Pulmonary artery endothelial cell (primary cell): ENCODE results near the gene SPPL3. TPM values are rescaled to one million over a fixed set of nuclear protein-coding genes. Genes with fewer than 3 reads are reported as not detected.
A peak's percentile ranks its signal among the peaks of the same experiment; 100 is the strongest.

ENCODE experiments used
- DNase-seq: peaks from one replicate; pipeline ENCODE4 v3.0.0-alpha.2; 2011; ENCODE audit warnings: low read depth, low spot score
- total RNA-seq: library from RNA; depleted of rRNA; stranded (reverse); fragments of >200 nt; gene quantifications from 2 replicates; pipeline ENCODE4 v1.2.3, GENCODE V29; 2014

SPPL3 gene
- total RNA-seq, 1 donor from 2014 or later = 3.8 TPM

DNA sequence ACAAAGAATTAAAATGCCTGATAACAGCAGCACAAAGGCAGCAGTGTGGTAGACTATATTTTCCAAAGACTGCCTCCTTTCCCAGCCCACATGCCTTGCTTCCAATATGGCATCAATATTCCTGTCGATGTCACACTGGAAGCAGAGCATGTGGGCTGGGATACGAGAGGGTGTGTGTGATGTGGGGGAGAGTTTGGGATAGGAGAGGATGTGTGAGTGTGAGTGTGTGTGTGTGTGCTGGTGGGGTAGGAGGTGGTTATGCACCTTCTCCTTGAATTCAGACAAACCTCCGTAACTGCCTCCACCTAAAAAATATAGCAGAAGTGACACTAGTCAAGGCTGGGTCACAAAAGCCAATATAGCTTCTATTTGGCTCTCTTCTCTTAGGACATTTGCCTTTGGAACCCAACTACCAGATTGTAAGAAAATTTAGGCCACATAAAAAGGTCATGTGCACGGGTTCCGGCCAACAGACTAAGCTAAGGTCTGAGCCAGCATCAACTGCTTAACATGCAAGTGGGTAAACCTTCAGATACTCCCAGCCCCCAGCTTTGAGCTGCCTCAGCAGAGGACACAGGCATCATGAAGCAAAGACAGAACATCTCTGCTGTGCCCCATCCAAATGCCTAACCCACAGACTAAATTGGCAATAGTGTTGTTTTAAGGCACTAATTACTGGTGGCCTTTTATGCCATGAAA, 29.5 kb downstream of the SPPL3 start:
- DNase-seq = no peak

DNA sequence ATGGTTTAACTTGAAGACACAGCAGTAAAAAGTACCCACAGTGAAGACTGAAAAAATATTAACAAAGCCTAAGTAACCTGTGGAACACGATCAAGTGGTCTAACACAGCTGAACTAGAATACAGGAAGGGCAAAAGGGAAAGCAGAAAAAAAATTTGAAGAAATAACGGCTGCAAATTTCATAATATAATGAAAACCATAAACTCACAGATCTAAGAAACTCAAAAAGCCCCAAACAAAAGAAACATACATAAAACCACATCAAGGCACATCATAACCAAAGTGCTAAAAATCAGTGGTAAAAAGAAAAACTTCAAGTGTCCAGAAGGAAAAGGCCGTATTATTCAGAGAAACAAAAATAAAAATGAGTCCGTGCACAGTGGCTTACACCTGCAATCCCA, 30.9 kb downstream of the SPPL3 start:
- no peak for DNase-seq

DNA sequence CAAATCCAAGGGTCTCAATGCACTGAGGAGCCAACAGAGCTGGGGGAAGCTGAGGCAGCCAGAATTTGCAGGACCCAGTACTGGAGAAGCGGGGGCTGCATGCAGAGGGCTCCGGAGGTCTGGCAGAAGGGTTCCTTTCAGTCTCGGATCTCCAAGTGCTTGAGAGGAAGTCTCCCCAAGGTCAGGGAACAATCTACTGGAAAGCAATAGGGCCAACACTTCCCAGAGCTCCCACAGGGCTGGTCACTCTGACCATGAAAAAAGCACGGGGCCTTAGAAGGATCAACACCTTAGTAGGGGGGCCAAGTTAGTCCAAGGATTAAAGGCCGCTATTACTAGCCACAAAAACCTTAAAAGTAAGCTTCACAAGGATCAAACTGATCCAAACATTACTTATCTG, 31.7 kb downstream of the SPPL3 start:
- DNase-seq = no peak

DNA sequence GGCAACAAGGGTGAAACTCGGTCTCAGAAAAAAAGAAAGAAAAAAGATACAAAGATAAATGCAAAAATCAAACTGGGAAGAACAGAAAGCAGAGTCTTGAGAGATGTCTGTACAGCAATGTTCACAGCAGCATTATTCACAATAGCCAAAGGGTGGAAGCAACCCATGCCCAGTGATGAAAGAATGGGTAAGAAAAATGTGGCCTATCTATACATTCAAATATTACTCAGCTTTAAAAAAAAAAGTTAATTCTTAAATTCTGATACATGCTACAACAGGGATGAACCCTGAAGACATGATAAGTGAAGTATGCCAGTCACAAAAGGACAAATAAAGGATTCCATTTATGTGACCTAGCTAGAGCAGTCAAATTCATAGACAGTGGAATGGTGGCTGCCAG, 33.7 kb downstream of the SPPL3 start:
- DNase-seq = no peak

DNA sequence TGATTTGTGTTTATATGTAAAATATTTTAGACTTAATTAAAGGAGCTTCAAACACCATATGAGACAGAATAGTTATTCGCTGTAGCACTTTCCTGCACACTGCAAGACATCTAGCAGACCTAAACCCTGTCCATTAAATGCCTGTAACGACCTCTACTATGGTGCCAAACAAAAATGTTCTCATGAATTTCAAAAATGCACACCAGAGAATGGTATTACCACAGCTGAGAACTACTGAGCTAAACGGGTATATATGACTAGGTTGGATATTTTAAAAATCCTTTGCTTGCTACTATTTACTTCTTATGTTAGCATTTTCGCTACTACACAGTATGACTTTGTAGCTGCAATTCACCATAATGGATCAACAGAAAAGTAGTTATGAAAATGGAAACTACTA, 34.8 kb downstream of the SPPL3 start:
- DNase-seq = no peak

DNA sequence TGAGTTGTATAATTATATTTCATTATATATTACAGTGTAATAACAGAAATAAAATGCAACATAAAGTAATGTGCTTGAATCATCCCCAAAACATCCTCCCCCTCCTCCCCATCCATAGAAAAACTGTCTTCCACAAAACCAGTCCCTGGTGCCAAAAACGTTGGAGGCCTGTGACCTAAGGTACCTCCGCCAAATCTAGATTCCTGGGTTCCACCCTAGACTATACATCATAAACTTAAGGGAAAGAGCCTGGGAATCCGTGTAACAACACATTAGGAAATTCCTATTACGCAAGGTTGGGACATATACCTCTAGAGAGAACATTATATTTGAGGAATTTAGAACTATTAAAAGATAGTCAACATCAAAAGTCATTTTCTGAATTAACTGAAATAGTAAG, 38.0 kb downstream of the SPPL3 start:
- no peak for DNase-seq

DNA sequence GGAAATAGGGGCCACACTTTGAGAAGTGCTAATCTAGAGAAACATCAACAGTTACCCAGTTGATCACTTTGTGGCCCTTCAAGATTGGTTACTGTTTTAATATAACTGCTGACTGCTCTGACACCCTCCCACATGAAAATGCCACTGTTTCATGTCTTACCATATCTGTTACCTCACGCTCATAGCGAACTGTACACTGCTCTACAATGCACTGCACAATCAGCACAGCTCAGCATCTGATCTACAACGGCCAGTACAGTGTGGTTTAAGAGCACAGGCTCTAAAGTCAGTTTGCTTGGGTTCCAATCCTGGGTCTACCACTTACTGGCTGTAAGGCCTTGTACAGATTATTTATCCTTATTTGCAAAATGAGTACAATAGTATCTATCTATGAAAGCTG, 39.1 kb downstream of the SPPL3 start:
- DNase-seq = no peak

DNA sequence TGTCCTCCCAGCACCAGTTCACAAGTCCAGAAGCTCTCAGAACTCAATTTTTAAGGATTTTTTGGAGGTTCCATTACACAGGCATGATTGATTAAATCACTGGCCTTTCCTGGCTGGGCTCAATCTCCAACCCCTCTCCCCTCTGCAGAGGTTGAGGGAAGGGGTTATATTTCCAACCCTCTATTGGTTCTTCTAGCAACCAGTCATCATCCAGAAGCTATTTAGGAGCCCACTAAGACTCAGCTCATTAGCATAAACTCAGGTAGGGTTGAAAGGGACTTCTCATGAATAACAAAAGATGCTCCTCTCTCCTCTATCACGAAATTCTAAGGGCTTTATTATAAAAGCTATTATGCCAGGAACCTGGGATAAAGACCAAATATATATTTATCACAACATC, 41.5 kb downstream of the SPPL3 start:
- no peak for DNase-seq

DNA sequence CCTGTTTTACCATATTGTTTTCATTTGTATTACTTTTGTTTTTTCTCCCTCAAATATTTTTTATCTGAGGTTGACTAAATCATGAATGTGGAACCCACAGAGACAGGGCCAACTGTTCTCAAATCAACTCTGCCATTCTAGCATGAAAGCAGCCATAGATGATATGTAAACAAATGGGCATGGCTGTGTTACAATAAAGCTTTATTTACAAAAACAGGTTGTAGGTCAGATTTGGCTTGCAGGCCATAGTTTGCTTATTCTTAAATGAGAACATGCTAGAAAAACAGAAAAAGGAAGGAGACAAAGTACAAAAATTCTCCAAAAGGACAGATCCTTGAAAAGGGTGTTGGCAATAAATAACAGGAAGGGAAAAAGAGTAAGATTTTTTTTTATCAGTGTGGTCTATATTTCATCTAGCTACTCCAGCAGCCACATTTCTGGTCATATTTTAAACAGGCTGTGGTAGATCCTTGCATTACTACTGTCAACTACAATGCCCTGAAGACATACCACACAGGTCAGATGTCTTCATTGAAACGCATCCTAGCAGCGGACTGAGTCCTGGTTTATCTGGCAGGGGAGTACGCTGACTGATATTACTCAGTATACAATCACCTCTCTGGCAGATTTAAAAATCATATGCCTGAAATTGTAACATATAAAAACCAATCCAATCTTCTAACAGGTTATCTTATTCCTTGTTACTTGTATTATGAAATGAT, 42.9 kb downstream of the SPPL3 start:
- no peak for DNase-seq

DNA sequence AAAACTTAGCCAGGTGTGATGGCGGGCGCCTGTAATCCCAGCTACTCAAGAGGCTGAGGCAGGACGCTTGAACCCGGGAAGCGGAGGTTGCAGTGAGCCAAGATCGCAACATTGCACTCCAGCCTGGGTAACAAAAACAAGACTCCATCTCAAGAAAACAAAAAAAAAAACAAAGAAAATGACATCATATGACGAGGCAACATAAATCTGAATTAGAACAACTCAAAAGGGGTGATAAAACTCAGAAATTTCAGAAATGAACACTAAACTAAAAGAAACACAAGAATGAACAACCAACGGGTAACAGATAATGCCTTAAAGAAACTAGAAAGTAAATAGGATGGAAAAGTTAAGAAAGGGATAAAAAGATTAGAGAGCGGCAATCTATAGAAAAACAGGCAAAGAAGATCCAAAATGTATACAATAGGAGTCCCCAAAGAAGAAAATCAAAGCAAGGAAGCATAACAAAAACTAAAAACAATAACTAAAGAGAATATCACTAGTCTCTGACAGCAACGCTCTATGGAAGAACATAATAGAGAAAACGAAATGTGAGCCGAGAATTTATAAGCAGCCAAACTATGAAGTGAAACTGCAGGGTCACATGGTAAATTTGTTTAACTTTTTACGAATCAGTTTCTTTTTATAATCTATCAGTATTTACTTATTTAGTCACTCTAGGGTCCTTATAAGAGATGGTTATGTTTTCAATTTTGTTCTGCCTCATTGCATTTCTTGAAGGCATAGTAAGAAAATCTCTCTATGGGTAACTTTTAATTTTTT, 45.7 kb downstream of the SPPL3 start:
- DNase-seq = no peak

DNA sequence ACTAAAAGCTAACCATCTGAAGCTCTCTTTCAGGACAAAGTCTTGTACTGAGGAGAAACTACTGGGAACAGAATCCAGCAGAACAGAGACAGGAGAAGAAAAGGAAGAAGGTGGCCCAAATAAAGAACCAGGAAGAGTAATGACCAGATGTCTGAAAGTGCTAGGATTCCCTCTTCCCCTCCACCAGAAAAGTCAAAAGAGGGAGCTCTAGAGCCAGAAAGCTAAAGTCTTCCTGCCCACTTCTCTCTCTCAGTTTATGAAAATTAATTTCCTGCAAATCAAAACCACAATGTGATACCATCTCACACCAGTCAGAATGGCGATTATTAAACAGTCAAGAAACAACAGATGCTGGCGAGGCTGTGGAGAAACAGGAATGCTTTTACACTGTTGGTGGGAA, 47.2 kb downstream of the SPPL3 start:
- DNase-seq = no peak

DNA sequence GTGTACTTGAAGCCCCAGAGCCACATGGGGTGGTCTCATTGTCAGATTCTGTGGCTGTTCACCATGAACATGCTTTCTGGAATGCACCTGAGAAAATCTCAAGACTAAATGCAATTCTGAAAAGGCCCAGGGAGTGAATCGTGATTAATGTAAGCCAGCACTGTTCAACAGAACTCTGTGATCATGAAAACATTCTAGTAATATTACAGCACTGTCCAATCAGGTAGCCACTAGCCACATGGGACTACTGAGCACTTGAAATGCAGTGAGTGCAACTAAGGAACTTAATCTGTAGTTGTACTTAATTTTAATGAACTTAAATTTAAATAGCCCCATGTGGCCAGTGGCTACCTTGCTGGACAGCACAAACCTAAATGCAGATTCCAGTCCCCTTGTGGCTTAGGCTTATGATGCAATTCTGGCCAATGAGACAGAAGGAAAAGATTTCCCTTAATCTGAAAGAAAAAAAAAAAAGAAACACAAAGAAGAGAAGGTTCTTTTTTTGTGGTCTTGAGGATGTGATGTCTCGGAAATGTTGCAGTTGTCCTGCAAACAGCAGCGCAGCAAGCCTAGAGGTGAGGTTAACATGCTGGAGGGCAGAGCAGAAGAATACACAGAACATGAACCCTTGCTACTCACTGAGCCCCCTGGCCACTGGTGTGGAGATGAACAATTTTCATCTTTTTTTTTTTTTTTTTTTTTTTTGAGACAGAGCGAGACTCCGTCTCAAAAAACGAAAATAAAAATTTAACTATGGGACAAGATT, 48.2 kb downstream of the SPPL3 start:
- no peak for DNase-seq

DNA sequence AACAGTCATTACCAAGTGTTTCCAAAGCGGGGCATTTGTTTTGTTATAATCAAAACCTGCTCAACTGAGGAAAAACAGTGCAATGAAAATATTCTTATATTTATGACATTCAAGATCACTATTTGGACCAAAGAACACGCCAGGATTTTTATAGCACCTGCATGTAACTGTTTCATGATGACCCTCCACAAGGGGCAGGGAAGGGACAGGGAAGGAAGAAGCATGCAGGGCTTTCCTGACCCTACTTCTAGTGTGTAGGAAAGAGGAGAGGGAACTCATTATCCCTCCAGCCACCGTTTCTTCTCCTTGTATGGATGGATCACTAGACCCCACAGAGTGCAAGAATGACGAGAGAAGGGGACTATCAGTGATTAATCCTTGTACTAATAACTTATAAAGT, 49.4 kb downstream of the SPPL3 start:
- no peak for DNase-seq

DNA sequence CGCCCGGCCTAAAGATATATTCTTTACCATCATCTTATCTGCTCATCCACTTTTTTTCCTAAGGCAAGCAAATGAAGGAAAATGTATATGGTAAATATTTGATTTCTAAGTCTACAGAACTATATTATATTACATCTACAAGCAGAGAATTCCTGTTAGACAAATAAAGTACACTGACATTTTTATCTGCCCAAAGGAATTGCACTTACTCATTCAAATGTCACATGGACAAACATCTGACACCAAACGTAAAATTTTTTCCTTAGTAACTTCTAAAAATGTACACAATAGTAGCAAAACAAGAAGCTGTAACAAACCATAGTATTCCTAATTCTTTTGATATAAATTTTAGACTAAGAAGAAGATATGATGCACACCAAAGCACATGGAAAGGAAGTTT, 51.0 kb downstream of the SPPL3 start:
- DNase-seq = no peak

DNA sequence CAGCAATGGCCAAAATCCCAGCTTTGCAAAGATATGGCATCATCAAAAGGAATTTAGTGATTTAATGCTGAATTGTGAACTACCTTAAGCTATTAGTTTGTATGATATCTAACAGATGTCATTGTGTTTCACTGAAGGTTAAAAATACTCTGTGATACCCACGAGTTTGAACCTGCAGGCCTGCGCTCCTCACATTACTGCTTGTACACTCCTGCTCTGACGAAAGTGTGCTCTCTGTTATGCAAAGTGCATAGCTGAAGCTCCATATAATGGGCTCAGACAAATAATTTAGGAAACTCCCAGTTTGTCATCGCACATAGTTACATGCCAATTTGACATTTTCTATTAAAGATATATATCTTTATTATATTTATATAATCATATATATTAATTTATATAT, 52.2 kb downstream of the SPPL3 start:
- no peak for DNase-seq

DNA sequence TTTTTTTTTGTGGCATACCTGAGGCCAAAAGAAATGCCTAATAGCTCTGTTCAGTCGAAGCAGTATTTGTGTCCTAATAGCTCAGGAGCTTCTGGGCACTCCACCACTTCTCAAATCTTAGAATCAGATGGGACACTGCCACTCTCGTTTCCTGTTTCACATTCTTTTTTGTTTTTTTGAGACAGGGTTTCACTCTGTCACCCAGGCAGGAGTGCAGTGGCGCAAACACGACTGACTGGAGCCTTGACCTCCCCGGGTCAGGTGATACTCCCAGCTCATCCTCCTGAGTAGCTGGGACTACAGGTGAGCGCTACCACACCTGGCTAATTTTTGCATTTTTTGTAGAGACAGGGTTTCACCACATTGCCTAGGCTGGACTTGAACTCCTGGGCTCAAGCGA, 52.7 kb downstream of the SPPL3 start:
- no peak for DNase-seq

DNA sequence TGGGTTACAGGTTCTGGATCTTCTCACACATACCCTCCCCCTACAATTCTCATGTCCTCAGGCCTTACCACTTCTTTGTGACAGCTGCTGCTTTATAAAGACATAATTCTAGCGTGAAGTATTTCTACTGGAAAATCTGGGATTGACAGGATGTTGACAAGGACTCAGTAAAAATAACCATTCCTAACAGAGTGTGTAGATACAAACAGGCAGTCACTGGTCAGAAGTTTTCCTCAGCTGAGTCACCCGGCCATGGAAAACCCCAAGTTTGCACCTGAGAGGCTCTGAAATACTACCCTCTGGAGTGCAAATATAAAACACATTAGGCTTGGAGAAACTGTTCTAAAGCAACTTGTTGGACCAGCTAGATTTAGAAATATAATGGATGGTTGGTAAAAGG, 54.4 kb downstream of the SPPL3 start:
- DNase-seq = peak; percentile 66

DNA sequence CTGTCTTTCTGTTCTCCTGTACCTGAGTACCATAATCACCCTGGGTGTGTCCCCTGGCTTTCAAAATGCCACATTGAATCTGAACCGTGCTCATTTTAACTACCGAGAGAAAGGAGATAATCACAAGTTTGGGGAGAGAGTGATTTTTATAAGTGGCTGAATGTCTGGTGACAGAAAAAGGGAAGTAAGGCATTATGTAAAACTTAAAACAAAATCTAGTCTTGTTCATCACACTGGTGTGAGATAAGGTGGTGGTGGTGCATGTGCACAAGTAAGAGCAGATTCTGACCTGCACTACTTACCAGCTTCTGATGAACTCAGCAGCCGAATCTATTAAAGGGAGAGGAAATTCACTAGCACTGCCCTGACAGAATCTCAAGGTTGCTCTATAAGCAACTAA, 56.3 kb downstream of the SPPL3 start:
- DNase-seq = no peak

DNA sequence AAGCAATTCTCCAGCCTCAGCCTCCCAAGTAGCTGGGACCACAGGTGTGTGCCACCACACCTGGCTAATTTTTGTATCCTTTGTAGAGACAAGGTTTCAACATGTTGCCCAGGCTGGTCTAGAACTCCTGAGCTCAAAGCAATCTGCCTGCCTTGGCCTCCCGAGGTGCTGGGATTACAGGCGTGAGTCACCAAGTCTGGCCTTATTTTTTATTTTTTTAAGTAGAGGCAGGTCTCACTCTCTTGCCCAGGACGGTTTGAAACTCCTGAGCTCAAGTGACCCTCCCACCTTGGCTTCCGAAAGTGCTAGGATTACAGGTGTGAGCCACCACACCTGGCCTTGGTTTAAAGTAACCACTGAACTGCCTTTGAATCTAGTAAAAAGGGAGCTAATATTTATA, 56.8 kb downstream of the SPPL3 start:
- no peak for DNase-seq

DNA sequence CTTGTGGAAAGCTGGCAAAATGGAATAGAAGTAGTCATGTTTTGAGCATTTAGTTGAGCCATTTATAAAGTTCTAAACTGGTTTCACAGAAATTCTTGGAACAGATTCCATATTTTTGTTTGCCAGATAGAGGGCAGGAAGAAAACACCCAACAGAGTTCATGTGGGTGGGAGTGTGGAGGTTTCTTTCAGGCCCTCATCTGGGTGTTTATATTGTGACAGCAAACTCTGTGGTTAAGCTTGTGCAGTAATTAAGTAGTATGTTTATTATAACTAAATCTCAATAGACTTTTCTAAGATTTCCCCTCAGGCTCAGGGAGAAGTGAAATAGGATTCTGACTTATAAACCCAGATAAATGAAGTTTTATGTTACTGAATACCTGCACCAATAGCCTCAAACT, 57.4 kb downstream of the SPPL3 start:
- no peak for DNase-seq

DNA sequence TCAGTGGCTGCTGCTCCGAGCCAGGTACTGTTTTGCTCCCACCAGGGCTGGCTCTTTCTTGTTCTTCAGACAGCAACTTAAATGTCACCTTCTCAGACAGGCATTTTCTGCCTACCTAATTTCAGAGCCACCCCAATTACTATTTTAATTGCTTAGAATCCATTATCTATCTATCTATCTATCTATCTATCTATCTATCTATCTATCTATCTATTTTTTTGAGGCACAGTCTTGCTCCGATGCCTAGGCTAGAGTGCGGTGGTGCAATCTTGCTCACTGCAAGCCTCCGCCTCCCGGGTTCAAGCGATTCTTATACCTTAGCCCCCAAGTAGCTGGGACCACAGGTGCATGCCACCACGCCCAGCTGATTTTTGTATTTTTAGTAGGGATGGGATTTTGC, 58.5 kb downstream of the SPPL3 start:
- no peak for DNase-seq
